Testis (tissue), 2 donors: ENCODE measurements around the gene PRIM2.
"Not testable (repeated sequence)": the region's sequence is repeated elsewhere in the genome, so short reads cannot be mapped to it uniquely, and the experiment has no call there.

Source experiments
- CTCF ChIP-seq, 3 experiments: fragments of 450-650 bp in 2 of 3; fragments of 200-600 bp in 1 of 3; sonication (generic) in 1 of 3; IDR thresholded peaks; one replicate each; pipeline ENCODE4 v1.5.1; 2016 to 2019; ENCODE audit warnings: antibody characterized with exemption in 3 of 3, mild to moderate bottlenecking in 2 of 3, moderate library complexity in 1 of 3
- POLR2A ChIP-seq: fragments of 450-650 bp; IDR thresholded peaks from one replicate; pipeline ENCODE4 v1.6.1; 2017; ENCODE audit warnings: antibody characterized with exemption, mild to moderate bottlenecking, moderate library complexity

GRCh38 chr6:57660940-57661339 is 343.5 kb downstream of the PRIM2 start:
- TF ChIP-seq CTCF (IDR thresholded peaks at IDR 0.05); POLR2A: not testable (repeated sequence)
